Keratinocyte (primary cell): ENCODE results near the gene SUN5. TPM values are rescaled to one million over a fixed set of nuclear protein-coding genes. Genes with fewer than 3 reads are reported as not detected.
"Not testable (repeated sequence)": the region's sequence is repeated elsewhere in the genome, so short reads cannot be mapped to it uniquely, and the experiment has no call there.

Experiments
- DNase-seq: peaks from one replicate; pipeline ENCODE4 v3.0.0-alpha.2; 2011; ENCODE audit warnings: low read depth, missing footprints, low spot score
- FAIRE-seq: peaks from 2 replicates; lab custom pipeline; 2011; peaks lifted over from hg19 to GRCh38; lab: Jason Lieb, UNC
- H2AFZ ChIP-seq: 2 replicates; pipeline ENCODE4 v1.6.0; 2012; ENCODE audit warnings: low read length, control low read depth, inconsistent platforms; ENCODE audit not compliant: control insufficient read depth
- H3K27ac ChIP-seq: 2 replicates; pipeline ENCODE4 v1.5.1; 2011; ENCODE audit warnings: low read length; ENCODE audit not compliant: control insufficient read depth, insufficient read depth
- H3K27me3 ChIP-seq: 3 replicates; pipeline ENCODE4 v1.6.0; 2011; ENCODE audit warnings: low read length; ENCODE audit not compliant: control insufficient read depth, insufficient read depth; ENCODE audit errors: extremely low read depth
- H3K36me3 ChIP-seq, 2 experiments: 2 replicates in 1 of 2; 3 replicates in 1 of 2; pipeline ENCODE4 v1.5.1; 2011; ENCODE audit warnings: low read length in 2 of 2, mild to moderate bottlenecking in 1 of 2; ENCODE audit not compliant: control insufficient read depth in 2 of 2, insufficient read depth in 2 of 2; ENCODE audit errors: extremely low read depth in 1 of 2
- H3K4me1 ChIP-seq: 3 replicates; pipeline ENCODE4 v1.5.1; 2011; ENCODE audit warnings: low read length; ENCODE audit not compliant: control insufficient read depth, insufficient read depth; ENCODE audit errors: extremely low read depth
- H3K4me2 ChIP-seq: 3 replicates; pipeline ENCODE4 v1.6.0; 2011; ENCODE audit warnings: low read depth, low read length; ENCODE audit not compliant: control insufficient read depth, insufficient read depth; ENCODE audit errors: extremely low read depth
- H3K4me3 ChIP-seq, 3 experiments: fragments of 200-600 bp in 1 of 3; sonication (generic) in 1 of 3; 2 replicates in 2 of 3; 3 replicates in 1 of 3; pipeline ENCODE4 v1.5.1; 2011 to 2016; ENCODE audit warnings: low read length in 3 of 3, mild to moderate bottlenecking in 3 of 3, control low read depth in 2 of 3, inconsistent platforms in 1 of 3, low read depth in 1 of 3, mixed read lengths in 1 of 3, mixed run types in 1 of 3, moderate library complexity in 1 of 3; ENCODE audit not compliant: control insufficient read depth in 2 of 3, insufficient read depth in 2 of 3; ENCODE audit errors: extremely low read depth in 1 of 3
- H3K79me2 ChIP-seq: 2 replicates; pipeline ENCODE4 v1.6.0; 2012; ENCODE audit warnings: low read length; ENCODE audit not compliant: control insufficient read depth, insufficient read depth
- H3K9ac ChIP-seq: 3 replicates; pipeline ENCODE4 v1.6.0; 2011; ENCODE audit warnings: low read length; ENCODE audit not compliant: control insufficient read depth, insufficient read depth; ENCODE audit errors: extremely low read depth
- H3K9me1 ChIP-seq: 3 replicates; pipeline ENCODE4 v1.6.0; 2011; ENCODE audit warnings: low read length; ENCODE audit not compliant: control insufficient read depth, insufficient read depth; ENCODE audit errors: extremely low read depth
- H3K9me3 ChIP-seq: 2 replicates; pipeline ENCODE4 v1.5.1; 2012; ENCODE audit warnings: low read depth, low read length; ENCODE audit not compliant: control insufficient read depth
- H4K20me1 ChIP-seq: 3 replicates; pipeline ENCODE4 v1.6.0; 2011; ENCODE audit warnings: low read length; ENCODE audit not compliant: control insufficient read depth, insufficient read depth; ENCODE audit errors: extremely low read depth
- CTCF ChIP-seq, 3 experiments: IDR thresholded peaks in 1 of 3; conservative IDR thresholded peaks in 1 of 3; optimal IDR thresholded peaks in 1 of 3; 2 replicates in 2 of 3; 3 replicates in 1 of 3; pipeline versions ENCODE3 to v1.5.1; 2011; ENCODE audit warnings: low read length in 3 of 3, mild to moderate bottlenecking in 3 of 3, moderate library complexity in 2 of 3, control low read depth in 1 of 3, inconsistent platforms in 1 of 3; ENCODE audit not compliant: insufficient read depth in 2 of 3; ENCODE audit errors: extremely low read depth in 1 of 3
- EZH2 ChIP-seq: IDR thresholded peaks from one replicate; pipeline ENCODE4 v1.6.1; 2012; ENCODE audit warnings: inconsistent platforms, mild to moderate bottlenecking, low read length, moderate library complexity
- dilution Hi-C: fragments of 300-500 bp; cut with MboI; formaldehyde crosslinking; loops from one replicate; pipeline ENCODE4 v1.7.0; 2020; ENCODE audit warnings: low sequenced_read_pairs; ENCODE audit not compliant: extremely low pct_ligation_motif_present
- polyA plus RNA-seq, 5 experiments: library from polyadenylated mRNA; depleted of rRNA in 3 of 5; stranded (reverse) in 3 of 5; stranded (forward) in 1 of 5; unstranded in 1 of 5; fragments of >200 nt; gene quantifications; 1 replicate in 1 of 5; 2 replicates in 3 of 5; 3 replicates in 1 of 5; pipeline versions ENCODE4 v1.2.1 to v1.2.3, GENCODE V29; 2011 to 2012; ENCODE audit warnings: missing spikeins in 2 of 5, low read depth in 1 of 5, low replicate concordance in 1 of 5

The SUN5 gene
- polyA plus RNA-seq, 1 donor (not counting 4 experiments of a cell fraction or from before 2014, with no cell fraction given), result not detected

GRCh38 chr20:32964575-32964974 is 39.7 kb downstream of the SUN5 start:
- Histone ChIP-seq H3K4me2 (no peak overlapping the region), H3K9ac (no peak overlapping the region), H3K9me1 (no peaks in the 10 kb centered on the region), H4K20me1 (no peaks in the 10 kb centered on the region), H3K4me3 (no peak overlapping the region), H3K4me1 (no peaks in the 10 kb centered on the region), H3K27me3 (no peaks in the 10 kb centered on the region), H3K9me3 (no peaks in the 10 kb centered on the region), H3K36me3 (no peaks in the 10 kb centered on the region), H3K79me2 (no peaks in the 10 kb centered on the region), H3K27ac (no peak overlapping the region), H2AFZ (no peak overlapping the region)
- TF ChIP-seq CTCF (optimal IDR thresholded peaks at IDR 0.05 in 1 of 3, IDR thresholded peaks at IDR 0.05 in 1 of 3, conservative IDR thresholded peaks at IDR 0.05 in 1 of 3; ENCODE audit: extremely low read depth in 1 of 3, insufficient read depth in 2 of 3, low read length in 3 of 3), result no peak
- TF ChIP-seq EZH2, result no peak
- FAIRE-seq (no peak), DNase-seq (no peak)
- dilution Hi-C loops, result no loop called here

GRCh38 chr20:32963176-32963575 is 41.1 kb downstream of the SUN5 start:
- no peak overlapping the region for H3K4me3 ChIP-seq
- H3K9me1 ChIP-seq, result no peaks in the 10 kb centered on the region
- dilution Hi-C loops, result no loop called here
- no peaks in the 10 kb centered on the region for H3K27me3 ChIP-seq
- H3K4me2 ChIP-seq, result no peak overlapping the region
- no peak for DNase-seq
- FAIRE-seq, result no peak
- H4K20me1 ChIP-seq, result no peaks in the 10 kb centered on the region
- no peaks in the 10 kb centered on the region for H3K4me1 ChIP-seq
- H2AFZ ChIP-seq, result no peak overlapping the region
- H3K27ac ChIP-seq, result no peak overlapping the region
- no peaks in the 10 kb centered on the region for H3K36me3 ChIP-seq
- H3K9me3 ChIP-seq, result no peaks in the 10 kb centered on the region
- no peak for TF ChIP-seq CTCF (optimal IDR thresholded peaks at IDR 0.05 in 1 of 3, IDR thresholded peaks at IDR 0.05 in 1 of 3, conservative IDR thresholded peaks at IDR 0.05 in 1 of 3; ENCODE audit: extremely low read depth in 1 of 3, insufficient read depth in 2 of 3, low read length in 3 of 3)
- no peak for TF ChIP-seq EZH2
- H3K79me2 ChIP-seq, result no peaks in the 10 kb centered on the region
- no peak overlapping the region for H3K9ac ChIP-seq

- H3K9me3 ChIP-seq, H3K4me3 ChIP-seq, H2AFZ ChIP-seq, H3K27ac ChIP-seq, FAIRE-seq, H3K4me1 ChIP-seq, H3K9me1 ChIP-seq, DNase-seq, H3K4me2 ChIP-seq, H3K79me2 ChIP-seq, H3K9ac ChIP-seq, H3K36me3 ChIP-seq, H4K20me1 ChIP-seq, dilution Hi-C loops, H3K27me3 ChIP-seq: not testable (repeated sequence)
Measured at GRCh38 chr20:32962646-32963045, 41.6 kb downstream of the SUN5 start.
